DMS53 (cell line): Measurements from ENCODE around the gene HTR3E.

Experiments
- DNase-seq: peaks from one replicate; lab custom pipeline; 2025; lab: John Stamatoyannopoulos, UW

Gene HTR3E

GRCh38 chr3:184156522-184156955 is 59.7 kb downstream of the HTR3E start:
- no peak for DNase-seq
